HCT116 (cell line): Measurements from ENCODE around the gene DGKB. TPM values are rescaled to one million over a fixed set of nuclear protein-coding genes. Genes with fewer than 3 reads are reported as not detected.

ENCODE experiments used
- ATAC-seq: fragments of 200-7000 bp; cut with Tn5 transposase; 2 replicates; pipeline ENCODE4 v1.9.1; 2020; ENCODE audit warnings: mild to moderate bottlenecking, moderate library complexity
- BruUV-seq: library from RNA; stranded (reverse); fragments of 400-500 nt; replicated peaks from 2 replicates; lab custom pipeline; 2021; lab: Mats Ljungman, UMichigan
- CTCF ChIA-PET: fragments of 300-600 bp; sonication (Branson Sonifier 250); formaldehyde crosslinking; loops from one replicate; lab custom pipeline; 2021; ENCODE audit warnings: antibody characterized with exemption; lab: Charles Lee
- POLR2A ChIA-PET: fragments of 300-600, 350-600 bp; sonication (Branson Sonifier 250); formaldehyde crosslinking; loops from one replicate; lab custom pipeline; 2021; ENCODE audit warnings: antibody characterized with exemption; lab: Charles Lee
- RAD21 ChIA-PET, 2 experiments: fragments of 300-600 bp; sonication (Branson Sonifier 250); formaldehyde crosslinking; loops; one replicate each; lab custom pipeline; 2023; ENCODE audit warnings: low total read pairs in 2 of 2; ENCODE audit not compliant: uncharacterized antibody in 2 of 2, unreplicated experiment in 2 of 2, low non-redundant PET in 1 of 2; lab: Charles Lee
- DNase-seq: peaks from one replicate; pipeline ENCODE4 v3.0.0-alpha.2; 2010; ENCODE audit warnings: low read depth, low spot score
- H2AFZ ChIP-seq: fragments of 200-600 bp; shearing (Covaris generic), sonication (generic); 2 replicates; pipeline ENCODE4 v1.6.1; 2017; ENCODE audit warnings: low read depth, mixed run types, mixed read lengths, antibody characterized with exemption, low read length; ENCODE audit not compliant: poor library complexity, severe bottlenecking
- H3K27ac ChIP-seq: 2 replicates; pipeline ENCODE4 v1.5.1; 2012; ENCODE audit warnings: low read depth, low read length
- H3K27me3 ChIP-seq: fragments of 200-600 bp; sonication (generic); 2 replicates; pipeline ENCODE4 v1.6.1; 2016; ENCODE audit warnings: mixed run types, low read length, mixed read lengths; ENCODE audit not compliant: insufficient read depth
- H3K36me3 ChIP-seq, 2 experiments: fragments of 200-500 bp in 1 of 2; fragments of 200-600 bp in 1 of 2; sonication (Bioruptor generic) in 1 of 2; sonication (generic) in 1 of 2; 2 replicates each; pipeline versions ENCODE4 v1.5.1 to v1.6.1; 2014 to 2016; ENCODE audit warnings: low read length in 2 of 2, inconsistent platforms in 1 of 2, mixed read lengths in 1 of 2, mixed run types in 1 of 2; ENCODE audit not compliant: insufficient read depth in 2 of 2, control insufficient read depth in 1 of 2
- H3K4me1 ChIP-seq, 2 experiments: fragments of 200-600 bp in 1 of 2; sonication (generic) in 1 of 2; 2 replicates each; pipeline versions ENCODE4 v1.5.1 to v1.6.1; 2012 to 2017; ENCODE audit warnings: low read length in 2 of 2, inconsistent platforms in 1 of 2, mild to moderate bottlenecking in 1 of 2, mixed read lengths in 1 of 2, mixed run types in 1 of 2, moderate library complexity in 1 of 2; ENCODE audit not compliant: insufficient read depth in 2 of 2, control insufficient read depth in 1 of 2
- H3K4me2 ChIP-seq: fragments of 200-600 bp; sonication (generic); 2 replicates; pipeline ENCODE4 v1.6.1; 2017; ENCODE audit warnings: mixed run types, low read length, mixed read lengths
- H3K4me3 ChIP-seq, 2 experiments: fragments of 200-600 bp in 1 of 2; sonication (generic) in 1 of 2; replicated peaks in 1 of 2; 2 replicates each; pipeline ENCODE4 v1.5.1; 2011 to 2016; ENCODE audit warnings: low read length in 2 of 2, control low read depth in 1 of 2, low read depth in 1 of 2, mild to moderate bottlenecking in 1 of 2, mixed read lengths in 1 of 2, mixed run types in 1 of 2
- H3K79me2 ChIP-seq: fragments of 200-600 bp; sonication (generic); 2 replicates; pipeline ENCODE4 v1.6.1; 2017; ENCODE audit warnings: mild to moderate bottlenecking, mixed run types, low read length, moderate library complexity, mixed read lengths; ENCODE audit not compliant: insufficient read depth
- H3K9ac ChIP-seq: fragments of 200-600 bp; sonication (generic); 2 replicates; pipeline ENCODE4 v1.6.1; 2016; ENCODE audit warnings: low read length, mixed read lengths
- H3K9me2 ChIP-seq: fragments of 200-600 bp; sonication (generic), shearing (Covaris generic); 2 replicates; pipeline ENCODE4 v1.6.1; 2017; ENCODE audit warnings: mixed run types, mild to moderate bottlenecking, moderate library complexity; ENCODE audit not compliant: insufficient read depth
- H3K9me3 ChIP-seq, 2 experiments: fragments of 200-500 bp in 1 of 2; fragments of 200-600 bp in 1 of 2; sonication (Bioruptor generic) in 1 of 2; sonication (generic) in 1 of 2; 2 replicates each; pipeline ENCODE4 v1.6.1; 2014 to 2017; ENCODE audit warnings: low read length in 2 of 2, mixed read lengths in 2 of 2, inconsistent platforms in 1 of 2, low read depth in 1 of 2, mild to moderate bottlenecking in 1 of 2, mixed run types in 1 of 2, moderate library complexity in 1 of 2; ENCODE audit not compliant: control insufficient read depth in 1 of 2, insufficient read depth in 1 of 2
- H4K20me1 ChIP-seq: fragments of 200-600 bp; sonication (generic), shearing (Covaris generic); 2 replicates; pipeline ENCODE4 v1.6.1; 2017; ENCODE audit warnings: mixed run types, mild to moderate bottlenecking, moderate library complexity; ENCODE audit not compliant: insufficient read depth
- ATF3 ChIP-seq: IDR thresholded peaks from 2 replicates; pipeline ENCODE4 v1.6.1; 2012
- CBX3 ChIP-seq: IDR thresholded peaks from 2 replicates; pipeline ENCODE4 v1.6.1; 2012; ENCODE audit warnings: low read depth
- CEBPB ChIP-seq: IDR thresholded peaks from 2 replicates; pipeline ENCODE4 v1.6.1; 2012; ENCODE audit warnings: low read depth
- CTCF ChIP-seq, 3 experiments: fragments of 200-600 bp in 1 of 3; sonication (generic) in 1 of 3; IDR thresholded peaks in 2 of 3; conservative IDR thresholded peaks in 1 of 3; 2 replicates each; pipeline ENCODE4 v1.5.1; 2012 to 2017; ENCODE audit warnings: low read depth in 2 of 3, low read length in 2 of 3, antibody characterized with exemption in 1 of 3, borderline replicate concordance in 1 of 3, control low read depth in 1 of 3, mild to moderate bottlenecking in 1 of 3, mixed read lengths in 1 of 3, mixed run types in 1 of 3, moderate library complexity in 1 of 3; ENCODE audit not compliant: insufficient read depth in 1 of 3
- ELF1 ChIP-seq: IDR thresholded peaks from 2 replicates; pipeline ENCODE4 v1.6.1; 2012; ENCODE audit warnings: low read depth, borderline replicate concordance
- EZH2 ChIP-seq: fragments of 200-600 bp; sonication (generic); IDR thresholded peaks from 2 replicates; pipeline ENCODE4 v1.6.1; 2017; ENCODE audit warnings: antibody characterized with exemption, mixed run types
- EZH2phosphoT487 ChIP-seq: fragments of 200-600 bp; IDR thresholded peaks from 2 replicates; pipeline ENCODE4 v1.6.1; 2018; ENCODE audit warnings: antibody characterized with exemption, borderline replicate concordance
- FOSL1 ChIP-seq: IDR thresholded peaks from 2 replicates; pipeline ENCODE4 v1.6.1; 2012; ENCODE audit warnings: low read depth
- MAX ChIP-seq: IDR thresholded peaks from 2 replicates; pipeline ENCODE4 v1.6.1; 2012
- POLR2A ChIP-seq: IDR thresholded peaks from 2 replicates; pipeline ENCODE4 v1.7.0; 2011; ENCODE audit warnings: borderline replicate concordance; ENCODE audit not compliant: insufficient read depth, insufficient read length; ENCODE audit errors: extremely low read depth
- POLR2AphosphoS5 ChIP-seq: IDR thresholded peaks from 2 replicates; pipeline ENCODE4 v1.6.1; 2011; ENCODE audit warnings: mild to moderate bottlenecking, low read depth, low read length, moderate library complexity
- RAD21 ChIP-seq: IDR thresholded peaks from 2 replicates; pipeline ENCODE4 v1.6.1; 2012; ENCODE audit warnings: low read depth, mild to moderate bottlenecking
- SIN3A ChIP-seq: IDR thresholded peaks from 2 replicates; pipeline ENCODE4 v1.6.1; 2012; ENCODE audit warnings: low read depth
- SP1 ChIP-seq: IDR thresholded peaks from 2 replicates; pipeline ENCODE4 v1.6.1; 2012; ENCODE audit warnings: low read depth
- SRF ChIP-seq: IDR thresholded peaks from 2 replicates; pipeline ENCODE4 v1.6.1; 2012; ENCODE audit warnings: low read depth
- TCF7L2 ChIP-seq: IDR thresholded peaks from 2 replicates; pipeline ENCODE4 v1.7.0; 2011; ENCODE audit warnings: borderline replicate concordance, inconsistent platforms; ENCODE audit not compliant: insufficient read depth, insufficient read length; ENCODE audit errors: extremely low read depth
- YY1 ChIP-seq: IDR thresholded peaks from 2 replicates; pipeline ENCODE4 v1.6.1; 2011; ENCODE audit warnings: low read length, low read depth, moderate library complexity, mild to moderate bottlenecking; ENCODE audit not compliant: insufficient replicate concordance; ENCODE audit errors: extremely low read depth
- ZBTB33 ChIP-seq: IDR thresholded peaks from 2 replicates; pipeline ENCODE4 v1.6.1; 2011; ENCODE audit warnings: mild to moderate bottlenecking, low read length, moderate library complexity; ENCODE audit not compliant: insufficient replicate concordance; ENCODE audit errors: extremely low read depth
- ZFX ChIP-seq: fragments of 450-650 bp; IDR thresholded peaks from 2 replicates; pipeline ENCODE4 v1.6.1; 2017
- ZNF274 ChIP-seq: fragments of 200-500 bp; sonication (Bioruptor generic); IDR thresholded peaks from 2 replicates; pipeline ENCODE4 v1.6.1; 2014; ENCODE audit warnings: mild to moderate bottlenecking, low read depth, low read length, inconsistent platforms
- intact Hi-C: fragments of 100-400 bp; cut with micrococcal nuclease; formaldehyde crosslinking; loops from 2 replicates; pipeline ENCODE4 v1.10.0; 2022
- total RNA-seq: library from RNA; stranded (reverse); gene quantifications from one replicate; pipeline ENCODE4 v1.2.1, GENCODE V29; 2021; ENCODE audit not compliant: unreplicated experiment

The DGKB gene
- total RNA-seq, 1 experiment from 2014 or later: 0.05 TPM

GRCh38 chr7:14839307-14839706 is 63.2 kb downstream of the DGKB start:
- DNase-seq: no peak
- peaks cover 0 to 9% of the 10 kb centered on the region in 2 experiments; a peak in 2 of 4 replicates for H3K4me1 ChIP-seq
- intact Hi-C loops: no loop called here
- H3K79me2 ChIP-seq: no peaks in the 10 kb centered on the region
- no peaks in the 10 kb centered on the region for H3K27me3 ChIP-seq
- H3K4me2 ChIP-seq: no peak overlapping the region
- TF ChIP-seq ZFX (no peak), SRF (no peak), ATF3 (no peak), EZH2 (no peak), TCF7L2 (no peak), FOSL1 (no peak), CEBPB (no peak), CBX3 (no peak), YY1 (no peak), MAX (no peak), POLR2A (no peak), EZH2phosphoT487 (no peak), ELF1 (no peak), RAD21 (no peak), CTCF (IDR thresholded peaks at IDR 0.05 in 2 of 3, conservative IDR thresholded peaks at IDR 0.05 in 1 of 3; ENCODE audit: borderline replicate concordance in 1 of 3, insufficient read depth in 1 of 3, low read depth in 2 of 3, low read length in 2 of 3) (no peak), SP1 (no peak), ZNF274 (no peak), ZBTB33 (no peak), SIN3A (no peak), POLR2AphosphoS5 (no peak)
- TF ChIP-seq, all 23 proteins: peak for 0
- Histone ChIP-seq H3K36me3 (no peaks in the 10 kb centered on the region), H3K9ac (no peak overlapping the region), H3K9me3 (no peaks in the 10 kb centered on the region), H3K9me2 (no peaks in the 10 kb centered on the region), H3K4me3 (no peak overlapping the region), H2AFZ (no peak overlapping the region), H4K20me1 (no peaks in the 10 kb centered on the region), H3K27ac (no peak overlapping the region)
- ChIA-PET CTCF (no interaction called here), POLR2A (no interaction called here), RAD21 (no interaction called here)
- BruUV-seq: no TSS peak
- no peak for ATAC-seq
